GM23248 (cell line): ENCODE data around the gene BLTP2.

Experiments used
- EZH2 ChIP-seq: fragments of 200-600 bp; sonication (generic); IDR thresholded peaks from 2 replicates; pipeline ENCODE4 v1.6.1; 2018; ENCODE audit warnings: antibody characterized with exemption, mild to moderate bottlenecking; ENCODE audit not compliant: insufficient read depth, poor library complexity, severe bottlenecking
- EZH2phosphoT487 ChIP-seq: fragments of 200-600 bp; sonication (generic); IDR thresholded peaks from 2 replicates; pipeline ENCODE4 v1.6.1; 2018; ENCODE audit warnings: antibody characterized with exemption, moderate library complexity, mild to moderate bottlenecking, low read depth; ENCODE audit not compliant: insufficient read depth

GRCh38 chr17:28643983-28644786 lies 773 bp downstream of the BLTP2 start:
- TF ChIP-seq EZH2 (no peak), EZH2phosphoT487 (no peak)
